Neuronal stem cell (in vitro differentiated cells): ENCODE data around the gene C12orf60.

Experiments
- DNase-seq: peaks from one replicate; pipeline ENCODE4 v3.0.0-alpha.2; 2013; ENCODE audit warnings: low spot score
- H2AFZ ChIP-seq: one replicate; pipeline ENCODE4 v1.6.1; 2013; ENCODE audit warnings: mild to moderate bottlenecking, low read length, inconsistent platforms
- H2AK5ac ChIP-seq: 2 replicates; pipeline ENCODE4 v1.6.1; 2013; ENCODE audit warnings: low read depth, mild to moderate bottlenecking, inconsistent platforms, low read length, moderate library complexity, mixed read lengths
- H2BK120ac ChIP-seq: 2 replicates; pipeline ENCODE4 v1.6.1; 2013; ENCODE audit warnings: low read depth, mild to moderate bottlenecking, inconsistent platforms, low read length, moderate library complexity, mixed read lengths
- H2BK12ac ChIP-seq: one replicate; pipeline ENCODE4 v1.6.1; 2013; ENCODE audit warnings: low read length, inconsistent platforms
- H2BK15ac ChIP-seq: 2 replicates; pipeline ENCODE4 v1.6.1; 2013; ENCODE audit warnings: mild to moderate bottlenecking, low read length, inconsistent platforms, mixed read lengths
- H2BK5ac ChIP-seq: one replicate; pipeline ENCODE4 v1.6.1; 2013; ENCODE audit warnings: inconsistent platforms, mild to moderate bottlenecking, low read length, moderate library complexity
- H3K14ac ChIP-seq: one replicate; pipeline ENCODE4 v1.6.1; 2013; ENCODE audit warnings: low read length, inconsistent platforms
- H3K18ac ChIP-seq: 2 replicates; pipeline ENCODE4 v1.6.1; 2013; ENCODE audit warnings: low read length, inconsistent platforms
- H3K23ac ChIP-seq: 2 replicates; pipeline ENCODE4 v1.6.1; 2013; ENCODE audit warnings: low read depth, mild to moderate bottlenecking, mixed read lengths, low read length, inconsistent platforms; ENCODE audit not compliant: poor library complexity
- H3K27ac ChIP-seq: replicated peaks from 3 replicates; pipeline ENCODE4 v1.5.1; 2013; ENCODE audit warnings: low read length, inconsistent platforms
- H3K27me3 ChIP-seq, 3 experiments: 2 replicates each; pipeline ENCODE4 v1.6.1; 2013; ENCODE audit warnings: low read length in 3 of 3, mild to moderate bottlenecking in 2 of 3, inconsistent platforms in 1 of 3, low read depth in 1 of 3, mixed read lengths in 1 of 3, moderate library complexity in 1 of 3; ENCODE audit not compliant: control insufficient read depth in 3 of 3, insufficient read depth in 3 of 3
- H3K36me3 ChIP-seq, 2 donors: replicated peaks in 1 of 2; 2 replicates each; pipeline ENCODE4 v1.6.1; 2013; ENCODE audit warnings: low read length in 2 of 2; ENCODE audit not compliant: control insufficient read depth in 2 of 2, insufficient read depth in 2 of 2
- H3K4ac ChIP-seq: 2 replicates; pipeline ENCODE4 v1.6.1; 2013; ENCODE audit warnings: inconsistent platforms, mild to moderate bottlenecking, low read length, moderate library complexity
- H3K4me1 ChIP-seq, 2 donors: 1 replicate in 1 of 2; 2 replicates in 1 of 2; pipeline ENCODE4 v1.6.1; 2013; ENCODE audit warnings: low read length in 2 of 2, low read depth in 1 of 2; ENCODE audit not compliant: control insufficient read depth in 2 of 2, insufficient read depth in 1 of 2
- H3K4me2 ChIP-seq: one replicate; pipeline ENCODE4 v1.6.1; 2013; ENCODE audit warnings: mild to moderate bottlenecking, low read length, inconsistent platforms; ENCODE audit not compliant: insufficient read depth, poor library complexity, severe bottlenecking
- H3K4me3 ChIP-seq, 2 donors: 2 replicates each; pipeline ENCODE4 v1.5.1; 2013; ENCODE audit warnings: low read length in 2 of 2, mild to moderate bottlenecking in 2 of 2, inconsistent platforms in 1 of 2, moderate library complexity in 1 of 2
- H3K79me1 ChIP-seq: one replicate; pipeline ENCODE4 v1.6.1; 2013; ENCODE audit warnings: low read depth, mild to moderate bottlenecking, inconsistent platforms, low read length, moderate library complexity
- H3K9ac ChIP-seq: one replicate; pipeline ENCODE4 v1.6.1; 2013; ENCODE audit warnings: mild to moderate bottlenecking, low read depth, low read length, inconsistent platforms; ENCODE audit not compliant: poor library complexity
- H3K9me3 ChIP-seq, 2 donors: replicated peaks in 1 of 2; 2 replicates each; pipeline versions ENCODE3 to v1.6.1; 2013; ENCODE audit warnings: low read length in 2 of 2, mild to moderate bottlenecking in 2 of 2, inconsistent platforms in 1 of 2, low read depth in 1 of 2, mixed read lengths in 1 of 2, moderate library complexity in 1 of 2; ENCODE audit not compliant: control insufficient read depth in 2 of 2, insufficient read depth in 1 of 2
- H4K8ac ChIP-seq: one replicate; pipeline ENCODE4 v1.6.1; 2013; ENCODE audit warnings: low read depth, mild to moderate bottlenecking, inconsistent platforms, low read length, moderate library complexity
- H4K91ac ChIP-seq: one replicate; pipeline ENCODE4 v1.6.1; 2013; ENCODE audit warnings: low read length, low read depth, mild to moderate bottlenecking, inconsistent platforms; ENCODE audit not compliant: poor library complexity
- WGBS, 2 donors: extraction: QIAGEN DNeasy Blood & Tissue Kit; methylation state at CpG; one replicate each; pipeline ENCODE4 v1.1.7; 2013; ENCODE audit warnings: missing lambda C conversion rate in 2 of 2, mixed read lengths in 1 of 2; ENCODE audit not compliant: insufficient read length in 2 of 2, insufficient replicate concordance in 1 of 2; ENCODE audit errors: extremely low coverage in 2 of 2; 5-methylcytosine and 5-hydroxymethylcytosine counted together

Gene C12orf60

GRCh38 chr12:14828892-14829291 is 25.4 kb downstream of the C12orf60 start:
- Histone ChIP-seq H2BK120ac (no peak overlapping the region), H3K14ac (no peak overlapping the region), H2BK15ac (no peak overlapping the region), H3K4ac (no peak overlapping the region), H3K9me3 (no peaks in the 10 kb centered on the region), H3K27ac (no peak overlapping the region), H3K36me3 (no peaks in the 10 kb centered on the region), H3K18ac (no peak overlapping the region), H3K23ac (no peak overlapping the region), H3K79me1 (no peaks in the 10 kb centered on the region), H2AK5ac (no peak overlapping the region), H3K4me1 (peaks cover 0 to under 1% of the 10 kb centered on the region in 2 donors), H2BK12ac (no peak overlapping the region), H3K4me2 (no peak overlapping the region), H4K91ac (no peak overlapping the region), H3K27me3 (no peaks in the 10 kb centered on the region), H2BK5ac (no peak overlapping the region), H2AFZ (peak overlapping the region; percentile 47), H4K8ac (no peak overlapping the region), H3K4me3 (no peak overlapping the region), H3K9ac (no peak overlapping the region)
- DNase-seq, result no peak

- Histone ChIP-seq H2BK12ac (no peak overlapping the region), H4K91ac (no peak overlapping the region), H3K27ac (no peak overlapping the region), H2AK5ac (no peak overlapping the region), H3K9ac (no peak overlapping the region), H2BK15ac (no peak overlapping the region), H3K18ac (no peak overlapping the region), H4K8ac (no peak overlapping the region), H2BK120ac (no peak overlapping the region), H3K4me1 (peaks cover 0 to 7% of the 10 kb centered on the region in 2 donors), H2AFZ (peak overlapping the region; percentile 8), H3K23ac (no peak overlapping the region), H3K14ac (no peak overlapping the region), H3K4ac (no peak overlapping the region), H3K79me1 (no peaks in the 10 kb centered on the region), H3K4me2 (no peak overlapping the region), H2BK5ac (no peak overlapping the region), H3K27me3 (no peaks in the 10 kb centered on the region), H3K9me3 (no peaks in the 10 kb centered on the region), H3K36me3 (no peaks in the 10 kb centered on the region), H3K4me3 (no peak overlapping the region)
- DNase-seq, result no peak
- no CpG with 5 or more reads among the region's 3 CpGs for WGBS, 2 donors
Observed at GRCh38 chr12:14833336-14833735, 29.9 kb downstream of the C12orf60 start.

- Histone ChIP-seq H3K4me3 (no peak overlapping the region), H3K27ac (no peak overlapping the region), H2BK120ac (no peak overlapping the region), H2BK5ac (no peak overlapping the region), H3K9ac (no peak overlapping the region), H2AK5ac (no peak overlapping the region), H3K36me3 (no peaks in the 10 kb centered on the region), H2AFZ (peak overlapping the region; percentile 8), H4K91ac (no peak overlapping the region), H3K9me3 (no peaks in the 10 kb centered on the region), H3K23ac (no peak overlapping the region), H3K4ac (no peak overlapping the region), H3K4me2 (no peak overlapping the region), H3K14ac (no peak overlapping the region), H3K79me1 (no peaks in the 10 kb centered on the region), H3K27me3 (no peaks in the 10 kb centered on the region), H2BK15ac (no peak overlapping the region), H3K4me1 (peaks cover 0 to 7% of the 10 kb centered on the region in 2 donors), H2BK12ac (no peak overlapping the region), H4K8ac (no peak overlapping the region), H3K18ac (no peak overlapping the region)
- DNase-seq, result no peak
- WGBS, 2 donors, result no CpG with 5 or more reads among the region's 1 CpG
Observed at GRCh38 chr12:14833952-14834351, 30.5 kb downstream of the C12orf60 start.

GRCh38 chr12:14834509-14834908 is 31.0 kb downstream of the C12orf60 start:
- no peak overlapping the region for H3K18ac ChIP-seq
- no peak overlapping the region for H3K4me2 ChIP-seq
- H3K4me1 ChIP-seq, result peaks cover 0 to 7% of the 10 kb centered on the region in 2 donors
- no peak overlapping the region for H4K8ac ChIP-seq
- no peak overlapping the region for H3K9ac ChIP-seq
- H4K91ac ChIP-seq, result no peak overlapping the region
- H2BK5ac ChIP-seq, result no peak overlapping the region
- no peak overlapping the region for H3K4ac ChIP-seq
- no peak overlapping the region for H3K14ac ChIP-seq
- no peak overlapping the region for H3K23ac ChIP-seq
- H3K36me3 ChIP-seq, result no peaks in the 10 kb centered on the region
- no peaks in the 10 kb centered on the region for H3K79me1 ChIP-seq
- H3K27ac ChIP-seq, result no peak overlapping the region
- DNase-seq, result no peak
- H2BK15ac ChIP-seq, result no peak overlapping the region
- peaks cover 0 to 2% of the 10 kb centered on the region in 2 donors for H3K9me3 ChIP-seq
- H2BK120ac ChIP-seq, result no peak overlapping the region
- H2BK12ac ChIP-seq, result no peak overlapping the region
- H2AFZ ChIP-seq, result peak overlapping the region; percentile 72
- no peak overlapping the region for H3K4me3 ChIP-seq
- no peak overlapping the region for H2AK5ac ChIP-seq
- H3K27me3 ChIP-seq, result no peaks in the 10 kb centered on the region
